DND-41 (cell line): ENCODE results near the gene SUSD4.

Experiments used
- ATAC-seq: fragments of 200-7000 bp; cut with Tn5 transposase; 3 replicates; pipeline ENCODE4 v1.9.1; 2021; ENCODE audit warnings: low read depth; ENCODE audit not compliant: insufficient read depth
- DNase-seq: peaks from one replicate; pipeline ENCODE4 v3.0.0-alpha.2; 2020
- H2AFZ ChIP-seq: 2 replicates; pipeline ENCODE4 v1.6.0; 2012; ENCODE audit warnings: low read depth, low read length
- H3K27ac ChIP-seq: 2 replicates; pipeline ENCODE4 v1.5.1; 2012; ENCODE audit warnings: low read length, inconsistent platforms
- H3K27me3 ChIP-seq: fragments of 200-600 bp; sonication (generic); 2 replicates; pipeline ENCODE4 v1.6.0; 2012; ENCODE audit warnings: low read length, mild to moderate bottlenecking, inconsistent platforms; ENCODE audit not compliant: insufficient read depth, poor library complexity
- H3K36me3 ChIP-seq: 2 replicates; pipeline ENCODE4 v1.5.1; 2012; ENCODE audit warnings: low read length, inconsistent platforms; ENCODE audit not compliant: insufficient read depth
- H3K4me1 ChIP-seq: 2 replicates; pipeline ENCODE4 v1.5.1; 2012; ENCODE audit warnings: mild to moderate bottlenecking, low read length; ENCODE audit not compliant: insufficient read depth
- H3K4me2 ChIP-seq: 2 replicates; pipeline ENCODE4 v1.6.0; 2012; ENCODE audit warnings: mild to moderate bottlenecking, moderate library complexity, low read length, inconsistent platforms; ENCODE audit not compliant: insufficient read depth
- H3K4me3 ChIP-seq, 2 experiments: fragments of 200-600 bp in 1 of 2; shearing (Covaris generic) in 1 of 2; 2 replicates each; pipeline ENCODE4 v1.5.1; 2012 to 2016; ENCODE audit warnings: inconsistent platforms in 2 of 2, low read length in 2 of 2, mild to moderate bottlenecking in 2 of 2, low read depth in 1 of 2, moderate library complexity in 1 of 2
- H3K79me2 ChIP-seq: 2 replicates; pipeline ENCODE4 v1.6.0; 2012; ENCODE audit warnings: low read length, inconsistent platforms; ENCODE audit not compliant: insufficient read depth
- H3K9ac ChIP-seq: 2 replicates; pipeline ENCODE4 v1.6.0; 2012; ENCODE audit warnings: low read depth, mild to moderate bottlenecking, inconsistent platforms, low read length, moderate library complexity
- H3K9me3 ChIP-seq: 2 replicates; pipeline ENCODE4 v1.5.1; 2012; ENCODE audit warnings: low read length, moderate library complexity, mild to moderate bottlenecking, inconsistent platforms; ENCODE audit not compliant: insufficient read depth, severe bottlenecking
- H4K20me1 ChIP-seq: 2 replicates; pipeline ENCODE4 v1.6.0; 2012; ENCODE audit warnings: low read length; ENCODE audit not compliant: insufficient read depth
- CTCF ChIP-seq: IDR thresholded peaks from 2 replicates; pipeline ENCODE4 v1.5.1; 2012; ENCODE audit warnings: borderline replicate concordance, low read length, moderate library complexity, mild to moderate bottlenecking; ENCODE audit not compliant: poor library complexity, severe bottlenecking; ENCODE audit errors: extremely low read depth
- EZH2 ChIP-seq: IDR thresholded peaks from 3 replicates; pipeline ENCODE4 v1.6.1; 2012; ENCODE audit warnings: borderline replicate concordance, low read depth, mild to moderate bottlenecking, moderate library complexity, low read length, inconsistent platforms; ENCODE audit not compliant: severe bottlenecking

The SUSD4 gene

GRCh38 chr1:223270155-223270554, 93.8 kb downstream of the SUSD4 start:
- Histone ChIP-seq H3K79me2 (no peaks in the 10 kb centered on the region), H4K20me1 (no peaks in the 10 kb centered on the region), H3K36me3 (no peaks in the 10 kb centered on the region), H3K4me3 (no peak overlapping the region), H2AFZ (no peak overlapping the region), H3K9ac (no peak overlapping the region), H3K4me2 (no peak overlapping the region), H3K4me1 (no peaks in the 10 kb centered on the region), H3K27ac (no peak overlapping the region), H3K9me3 (no peaks in the 10 kb centered on the region), H3K27me3 (no peaks in the 10 kb centered on the region)
- TF ChIP-seq EZH2 (no peak), CTCF (no peak)
- ATAC-seq, result no peak
- DNase-seq, result no peak

GRCh38 chr1:223269006-223269405, 95.0 kb downstream of the SUSD4 start:
- Histone ChIP-seq H3K36me3 (no peaks in the 10 kb centered on the region), H3K27ac (no peak overlapping the region), H2AFZ (no peak overlapping the region), H3K9ac (no peak overlapping the region), H3K4me1 (no peaks in the 10 kb centered on the region), H3K9me3 (no peaks in the 10 kb centered on the region), H3K79me2 (no peaks in the 10 kb centered on the region), H3K4me2 (no peak overlapping the region), H3K27me3 (no peaks in the 10 kb centered on the region), H3K4me3 (no peak overlapping the region), H4K20me1 (no peaks in the 10 kb centered on the region)
- TF ChIP-seq CTCF, result no peak
- TF ChIP-seq EZH2, result no peak
- DNase-seq (no peak), ATAC-seq (no peak)

- H3K36me3 ChIP-seq, result no peaks in the 10 kb centered on the region
- no peaks in the 10 kb centered on the region for H4K20me1 ChIP-seq
- TF ChIP-seq CTCF, result no peak
- TF ChIP-seq EZH2, result no peak
- no peaks in the 10 kb centered on the region for H3K79me2 ChIP-seq
- no peaks in the 10 kb centered on the region for H3K27me3 ChIP-seq
- ATAC-seq, result no peak
- no peak overlapping the region for H3K4me3 ChIP-seq
- DNase-seq, result no peak
- H3K4me2 ChIP-seq, result no peak overlapping the region
- H3K27ac ChIP-seq, result no peak overlapping the region
- no peaks in the 10 kb centered on the region for H3K9me3 ChIP-seq
- no peak overlapping the region for H3K9ac ChIP-seq
- H2AFZ ChIP-seq, result no peak overlapping the region
- H3K4me1 ChIP-seq, result no peaks in the 10 kb centered on the region
Observed at GRCh38 chr1:223266632-223267172, 97.3 kb downstream of the SUSD4 start.
